Hematopoietic multipotent progenitor cell (in vitro differentiated cells): ENCODE results near the gene CPEB3. TPM values are rescaled to one million over a fixed set of nuclear protein-coding genes. Genes with fewer than 3 reads are reported as not detected.

Experiments used
- small RNA-seq: library from RNA; depleted of rRNA; stranded (forward); fragments of <200 nt; gene quantifications from one replicate; pipeline ENCODE3, GENCODE V24; 2012
- total RNA-seq: library from RNA; depleted of rRNA; stranded (reverse); fragments of >200 nt; gene quantifications from one replicate; pipeline ENCODE4 v1.2.3, GENCODE V29; 2012

Gene CPEB3
- total RNA-seq, 1 donor: 1.9 TPM

Small RNA genes lying within 50 kb of the gene (small RNA-seq; reads per million reads assigned to genes)
- not detected for gene RF00019
- gene RF00402: not detected
- not detected for gene RF00622
- gene RNY3P12: 0.47 reads per million

Other genes starting within 250 kb of the CPEB3 start
- gene MARCHF5, start 89 bp upstream of the CPEB3 start, total RNA-seq: 9.2 TPM